H1 (cell line): ENCODE measurements around the gene HOATZ. TPM values are rescaled to one million over a fixed set of nuclear protein-coding genes. Genes with fewer than 3 reads are reported as not detected.

ENCODE experiments used
- CTCF ChIA-PET: fragments of 300-600 bp; sonication (Branson Sonifier 250); formaldehyde crosslinking; loops from one replicate; lab custom pipeline; 2021; ENCODE audit not compliant: partially characterized antibody; lab: Charles Lee
- POLR2A ChIA-PET: fragments of 300-600 bp; sonication (Branson Sonifier 250); formaldehyde crosslinking; loops from one replicate; lab custom pipeline; 2021; ENCODE audit warnings: inconsistent platforms; ENCODE audit not compliant: partially characterized antibody; lab: Charles Lee
- DNase-seq, 2 experiments: peaks; one replicate each; pipeline versions ENCODE4 v3.0.0 to v3.0.0-alpha.2; 2010 to 2022; ENCODE audit warnings: low spot score in 2 of 2, low read depth in 1 of 2, mixed read lengths in 1 of 2
- FAIRE-seq: peaks from 2 replicates; lab custom pipeline; 2011; peaks lifted over from hg19 to GRCh38; lab: Jason Lieb, UNC
- H2AFZ ChIP-seq: 2 replicates; pipeline ENCODE4 v1.8.1; 2012; ENCODE audit warnings: low read length, inconsistent platforms
- H2AK5ac ChIP-seq: 2 replicates; pipeline ENCODE4 v1.6.1; 2013; ENCODE audit warnings: low read depth, low read length
- H2BK120ac ChIP-seq: replicated peaks from 2 replicates; pipeline ENCODE3; 2013; ENCODE audit warnings: low read depth, low read length, inconsistent platforms
- H2BK12ac ChIP-seq: 2 replicates; pipeline ENCODE4 v1.6.1; 2013; ENCODE audit warnings: low read depth, low read length
- H2BK15ac ChIP-seq: 2 replicates; pipeline ENCODE4 v1.6.1; 2013; ENCODE audit warnings: low read length
- H2BK20ac ChIP-seq: 2 replicates; pipeline ENCODE4 v1.6.1; 2013; ENCODE audit warnings: low read length
- H2BK5ac ChIP-seq: 2 replicates; pipeline ENCODE4 v1.6.1; 2013; ENCODE audit warnings: low read depth, low read length
- H3K14ac ChIP-seq: 2 replicates; pipeline ENCODE4 v1.6.1; 2013; ENCODE audit warnings: inconsistent platforms; ENCODE audit not compliant: insufficient read length
- H3K18ac ChIP-seq: 2 replicates; pipeline ENCODE4 v1.6.1; 2013; ENCODE audit warnings: low read length; ENCODE audit errors: extremely low read depth
- H3K23ac ChIP-seq: 2 replicates; pipeline ENCODE4 v1.6.1; 2013; ENCODE audit warnings: inconsistent platforms; ENCODE audit not compliant: insufficient read length
- H3K23me2 ChIP-seq: 2 replicates; pipeline ENCODE4 v1.6.1; 2013; ENCODE audit warnings: low read depth, low read length
- H3K27ac ChIP-seq: 2 replicates; pipeline ENCODE4 v1.6.1; 2011; ENCODE audit warnings: low read depth, low read length, inconsistent platforms
- H3K27me3 ChIP-seq, 4 experiments: replicated peaks in 1 of 4; 1 replicate in 1 of 4; 2 replicates in 3 of 4; pipeline versions ENCODE4 v1.6.1 to v1.8.1; 2011 to 2013; ENCODE audit warnings: low read length in 3 of 4, mild to moderate bottlenecking in 3 of 4, inconsistent platforms in 2 of 4, mixed read lengths in 2 of 4, moderate library complexity in 1 of 4; ENCODE audit not compliant: control insufficient read depth in 3 of 4, insufficient read depth in 3 of 4; ENCODE audit errors: extremely low read depth in 1 of 4
- H3K36me3 ChIP-seq, 4 experiments: 2 replicates each; pipeline versions ENCODE4 v1.6.1 to v1.8.1; 2011 to 2013; ENCODE audit warnings: mild to moderate bottlenecking in 4 of 4, low read length in 3 of 4, moderate library complexity in 2 of 4, control low read depth in 1 of 4, inconsistent platforms in 1 of 4; ENCODE audit not compliant: insufficient read depth in 4 of 4, control insufficient read depth in 2 of 4
- H3K4ac ChIP-seq: replicated peaks from 2 replicates; pipeline ENCODE3; 2013; ENCODE audit warnings: low read length, low read depth, mixed read lengths, inconsistent platforms; ENCODE audit not compliant: insufficient read length
- H3K4me1 ChIP-seq, 4 experiments: replicated peaks in 1 of 4; 1 replicate in 1 of 4; 2 replicates in 3 of 4; pipeline versions ENCODE4 v1.6.1 to v1.8.1; 2011 to 2013; ENCODE audit warnings: low read length in 3 of 4, inconsistent platforms in 2 of 4, mixed read lengths in 1 of 4; ENCODE audit not compliant: insufficient read depth in 4 of 4, control insufficient read depth in 3 of 4
- H3K4me2 ChIP-seq, 2 experiments: 2 replicates each; pipeline versions ENCODE4 v1.6.1 to v1.8.1; 2011 to 2013; ENCODE audit warnings: low read depth in 2 of 2, low read length in 2 of 2, control low read depth in 1 of 2, inconsistent platforms in 1 of 2, mild to moderate bottlenecking in 1 of 2; ENCODE audit not compliant: insufficient read depth in 1 of 2
- H3K4me3 ChIP-seq, 4 experiments: fragments of 200-600, 300-600 bp in 1 of 4; sonication (generic), shearing (Covaris generic), sonication (Bioruptor Twin) in 1 of 4; 2 replicates each; pipeline versions ENCODE4 v1.5.1 to v1.8.1; 2011 to 2016; ENCODE audit warnings: low read length in 4 of 4, low read depth in 3 of 4, control low read depth in 2 of 4, inconsistent platforms in 2 of 4, mild to moderate bottlenecking in 2 of 4, mixed read lengths in 1 of 4, moderate library complexity in 1 of 4; ENCODE audit not compliant: insufficient read depth in 2 of 4; ENCODE audit errors: extremely low read depth in 1 of 4
- H3K56ac ChIP-seq: replicated peaks from 2 replicates; pipeline ENCODE3; 2013; ENCODE audit warnings: low read depth, mild to moderate bottlenecking, mixed read lengths, low read length, inconsistent platforms; ENCODE audit not compliant: insufficient read length
- H3K79me1 ChIP-seq: 2 replicates; pipeline ENCODE4 v1.6.1; 2013; ENCODE audit warnings: low read depth, low read length, control low read depth
- H3K79me2 ChIP-seq, 2 experiments: 2 replicates each; pipeline versions ENCODE4 v1.6.1 to v1.8.1; 2012 to 2013; ENCODE audit warnings: low read length in 2 of 2, mild to moderate bottlenecking in 2 of 2, inconsistent platforms in 1 of 2; ENCODE audit not compliant: insufficient read depth in 2 of 2, control insufficient read depth in 1 of 2
- H3K9ac ChIP-seq, 4 experiments: replicated peaks in 1 of 4; 1 replicate in 1 of 4; 2 replicates in 3 of 4; pipeline versions ENCODE4 v1.6.1 to v1.8.1; 2011 to 2013; ENCODE audit warnings: low read depth in 3 of 4, low read length in 3 of 4, control low read depth in 2 of 4, mild to moderate bottlenecking in 2 of 4, moderate library complexity in 2 of 4, inconsistent platforms in 1 of 4; ENCODE audit errors: extremely low read depth in 1 of 4
- H3K9me3 ChIP-seq, 2 experiments: 2 replicates each; pipeline versions ENCODE4 v1.6.1 to v1.8.1; 2012 to 2013; ENCODE audit warnings: mild to moderate bottlenecking in 2 of 2, moderate library complexity in 2 of 2, control low read depth in 1 of 2, inconsistent platforms in 1 of 2, low read depth in 1 of 2, low read length in 1 of 2, mixed read lengths in 1 of 2; ENCODE audit not compliant: insufficient read depth in 2 of 2
- H4K20me1 ChIP-seq, 2 experiments: replicated peaks in 1 of 2; 2 replicates each; pipeline versions ENCODE3 to v1.8.1; 2011 to 2013; ENCODE audit warnings: inconsistent platforms in 2 of 2, low read length in 2 of 2, mild to moderate bottlenecking in 1 of 2; ENCODE audit not compliant: insufficient read depth in 2 of 2, control insufficient read depth in 1 of 2
- H4K5ac ChIP-seq: 2 replicates; pipeline ENCODE4 v1.6.1; 2013; ENCODE audit warnings: low read length, low read depth, mixed read lengths, inconsistent platforms; ENCODE audit not compliant: insufficient read length
- H4K8ac ChIP-seq: 2 replicates; pipeline ENCODE4 v1.8.0; 2013; ENCODE audit warnings: mild to moderate bottlenecking, moderate library complexity, low read length, inconsistent platforms; ENCODE audit not compliant: insufficient read depth; ENCODE audit errors: extremely low read depth
- H4K91ac ChIP-seq: replicated peaks from 2 replicates; pipeline ENCODE3; 2013; ENCODE audit warnings: low read length, mixed read lengths, inconsistent platforms; ENCODE audit not compliant: insufficient read length
- WGBS, 2 experiments: shearing (Covaris generic) in 1 of 2; methylation state at CpG; one replicate each; pipeline versions ENCODE4 v1.1.6 to v1.1.7; 2013 to 2015; ENCODE audit warnings: low lambda C conversion rate in 2 of 2, mixed read lengths in 2 of 2, inconsistent platforms in 1 of 2, low coverage in 1 of 2, missing lambda C conversion rate in 1 of 2; ENCODE audit not compliant: insufficient replicate concordance in 2 of 2, insufficient coverage in 1 of 2, insufficient read length in 1 of 2; ENCODE audit errors: extremely low coverage in 1 of 2, missing lambda C conversion rate in 1 of 2; 5-methylcytosine and 5-hydroxymethylcytosine counted together
- polyA plus RNA-seq, 7 experiments: library from polyadenylated mRNA; depleted of rRNA in 3 of 7; stranded (reverse) in 5 of 7; unstranded in 2 of 7; fragments of >200 nt in 5 of 7; fragments of 200-250 nt in 2 of 7; gene quantifications; 1 replicate in 5 of 7; 2 replicates in 1 of 7; 4 replicates in 1 of 7; pipeline versions ENCODE4 v1.2.1 to v1.2.3, GENCODE V29; 2011 to 2013; ENCODE audit warnings: missing spikeins in 2 of 7, mixed read lengths in 2 of 7
- total RNA-seq: library from RNA; stranded (reverse); fragmentation: NEBNext Ultra II Directional; extraction: Animal tissue kit (Norgen Biotek cat#: 25700); gene quantifications from 2 replicates; pipeline ENCODE4 v1.2.1, GENCODE V29; 2021

Gene HOATZ
- total and polyA plus RNA-seq, 2 of the 8 experiments (the other 6 are each of a cell fraction or from before 2014, with no cell fraction given), result not detected

GRCh38 chr11:111522426-111522825, 7.8 kb downstream of the HOATZ start:
- Histone ChIP-seq H3K14ac (no peak overlapping the region), H3K27me3 (no peaks in the 10 kb centered on the region), H4K20me1 (no peaks in the 10 kb centered on the region), H4K5ac (no peak overlapping the region), H3K79me2 (no peaks in the 10 kb centered on the region), H3K23ac (no peak overlapping the region), H2BK12ac (no peak overlapping the region), H3K9me3 (no peaks in the 10 kb centered on the region), H2BK15ac (no peak overlapping the region), H3K79me1 (no peaks in the 10 kb centered on the region), H3K27ac (no peak overlapping the region), H3K36me3 (no peaks in the 10 kb centered on the region), H3K4me2 (no peak overlapping the region), H3K18ac (no peak overlapping the region), H2BK5ac (no peak overlapping the region), H3K23me2 (no peaks in the 10 kb centered on the region), H3K56ac (no peak overlapping the region), H4K8ac (no peak overlapping the region), H2BK20ac (no peak overlapping the region), H4K91ac (no peak overlapping the region), H3K4me3 (no peak overlapping the region), H2AFZ (no peak overlapping the region), H3K9ac (no peak overlapping the region), H3K4me1 (no peaks in the 10 kb centered on the region), H2BK120ac (no peak overlapping the region), H3K4ac (no peak overlapping the region), H2AK5ac (no peak overlapping the region)
- no peak for FAIRE-seq
- ChIA-PET POLR2A (interaction anchor here (1.5 kb wide), 1 partner anchor 9 kb away, joined by 4 read pairs; no protein-coding TSS in a partner anchor), CTCF (interaction anchor here (0.7 to 1.0 kb wide), 2 partner anchors 12 to 306 kb away, joined by 3 read pairs; no protein-coding TSS in a partner anchor)
- WGBS, 2 experiments, result 91% methylated on average over 5 of the region's 5 CpGs; no CpG with 5 or more reads in 1 of the 2 experiments
- no peak for DNase-seq
